Sigmoid colon (tissue), 7 donors: ENCODE measurements around the gene HTR1B. TPM values are rescaled to one million over a fixed set of nuclear protein-coding genes. Genes with fewer than 3 reads are reported as not detected.
A peak's percentile ranks its signal among the peaks of the same experiment; 100 is the strongest.

Source experiments
- DNase-seq: peaks from one replicate; pipeline ENCODE4 v3.0.0-alpha.2; 2019
- H3K27ac ChIP-seq, 4 donors: fragments of 200-600 bp; sonication (generic); one replicate each; pipeline ENCODE4 v1.5.1; 2016 to 2019; ENCODE audit warnings: mild to moderate bottlenecking in 1 of 4
- H3K27me3 ChIP-seq, 3 donors: fragments of 200-600 bp; sonication (generic); one replicate each; pipeline ENCODE4 v1.5.1; 2019; ENCODE audit warnings: mild to moderate bottlenecking in 1 of 3
- H3K36me3 ChIP-seq, 4 donors: fragments of 200-600 bp; sonication (generic); one replicate each; pipeline ENCODE4 v1.5.1; 2016 to 2019
- H3K4me1 ChIP-seq, 4 donors: fragments of 200-600 bp; sonication (generic); one replicate each; pipeline ENCODE4 v1.5.1; 2017 to 2019
- H3K4me3 ChIP-seq, 4 donors: fragments of 200-600 bp; sonication (generic); one replicate each; pipeline ENCODE4 v1.5.1; 2017 to 2019; ENCODE audit warnings: mild to moderate bottlenecking in 2 of 4, moderate library complexity in 1 of 4
- H3K9me3 ChIP-seq, 4 donors: fragments of 200-600 bp in 3 of 4; sonication (generic) in 3 of 4; one replicate each; pipeline versions ENCODE4 v1.5.1 to v1.6.1; 2013 to 2019
- CTCF ChIP-seq, 4 experiments: fragments of 450-650 bp in 3 of 4; fragments of 200-600 bp in 1 of 4; IDR thresholded peaks; one replicate each; pipeline ENCODE4 v1.5.1; 2016 to 2019; ENCODE audit warnings: antibody characterized with exemption in 4 of 4, mild to moderate bottlenecking in 3 of 4, moderate library complexity in 2 of 4
- EP300 ChIP-seq, 4 donors: sonication (generic); formaldehyde crosslinking; IDR thresholded peaks; one replicate each; pipeline ENCODE4 v1.6.1; 2017; ENCODE audit warnings: antibody characterized with exemption in 4 of 4
- POLR2A ChIP-seq, 2 donors: fragments of 450-650 bp; IDR thresholded peaks; one replicate each; pipeline ENCODE4 v1.6.1; 2016; ENCODE audit warnings: antibody characterized with exemption in 2 of 2, mild to moderate bottlenecking in 2 of 2, moderate library complexity in 2 of 2
- POLR2AphosphoS5 ChIP-seq, 4 donors: sonication (generic); formaldehyde crosslinking; IDR thresholded peaks; one replicate each; pipeline ENCODE4 v1.6.1; 2017; ENCODE audit warnings: antibody characterized with exemption in 4 of 4
- WGBS, 2 donors: extraction: QIAGEN DNeasy Blood & Tissue Kit; methylation state at CpG; one replicate each; pipeline ENCODE4 v1.1.7; 2013; 5-methylcytosine and 5-hydroxymethylcytosine counted together
- intact Hi-C: fragments of 100-400 bp; cut with DNase I; formaldehyde crosslinking; loops from one replicate; pipeline ENCODE4 v1.15.1; 2023
- polyA plus RNA-seq, 3 donors: library from polyadenylated mRNA; stranded (reverse); fragments of 200-250 nt; gene quantifications; one replicate each; pipeline ENCODE4 v1.2.3, GENCODE V29; 2013
- total RNA-seq, 4 donors: library from RNA; depleted of rRNA; stranded (reverse); fragments of >200 nt; gene quantifications; one replicate each; pipeline ENCODE4 v1.1.0, GENCODE V29; 2016
- donor health status: healthy with polysubstance abuse.
- donor health status: Bipolar disorder and iron deficiency.
- donor health status: healthy.

HTR1B gene
- total RNA-seq: under 1 TPM in 1 of 4 donors, not detected in 3; 0.68 TPM
- polyA plus RNA-seq: under 1 TPM in 1 of 3 donors, not detected in 2; 0.04 TPM

- intact Hi-C loops: no loop called here
- peak; percentile 59 for DNase-seq
- Histone ChIP-seq H3K9me3 (peaks cover 0 to 3% (median 0%) of the 10 kb centered on the region in 4 donors), H3K4me1 (peaks cover 0 to 32% (median 26%) of the 10 kb centered on the region in 4 donors), H3K4me3 (peak within 1 kb of the TSS in 3 of 4 donors; percentile 26 to 36 (median 34)), H3K27me3 (peaks cover 12 to 63% (median 29%) of the 10 kb centered on the region in 3 donors), H3K36me3 (no peaks in the 10 kb centered on the region), H3K27ac (peak within 1 kb of the TSS in 1 of 4 donors; percentile 76)
- no peak for TF ChIP-seq CTCF (IDR thresholded peaks at IDR 0.05)
- no peak for TF ChIP-seq POLR2A (IDR thresholded peaks at IDR 0.05)
- no peak for TF ChIP-seq POLR2AphosphoS5 (IDR thresholded peaks at IDR 0.05)
- no peak for TF ChIP-seq EP300 (IDR thresholded peaks at IDR 0.05)
- 2 to 3% methylated on average over 31 of the region's 31 CpGs for WGBS, 2 donors
These were observed at the start of gene HTR1B for GRCh38 chr6:77463308-77463860. Gene HTR1B, minus strand, starts transcription at chr6:77463491. Its CDS starts 88 bp downstream, at chr6:77463403.

- Histone ChIP-seq H3K9me3 (peaks cover 4 to 15% (median 10%) of the 10 kb centered on the region in 4 donors), H3K4me1 (no peaks in the 10 kb centered on the region), H3K27me3 (no peaks in the 10 kb centered on the region), H3K27ac (no peak overlapping the region), H3K36me3 (no peaks in the 10 kb centered on the region), H3K4me3 (no peak overlapping the region)
- DNase-seq: no peak
- no peak for TF ChIP-seq POLR2A (IDR thresholded peaks at IDR 0.05)
- no peak for TF ChIP-seq EP300 (IDR thresholded peaks at IDR 0.05)
- TF ChIP-seq CTCF (IDR thresholded peaks at IDR 0.05): no peak
- intact Hi-C loops: no loop called here
These were observed 49.3 kb upstream of the HTR1B start for GRCh38 chr6:77512554-77512953.

- H3K4me1 ChIP-seq: no peaks in the 10 kb centered on the region
- no peak overlapping the region for H3K27ac ChIP-seq
- 91% methylated on average over 1 of the region's 1 CpG for WGBS, 2 donors
- no peak overlapping the region for H3K4me3 ChIP-seq
- intact Hi-C loops: no loop called here
- no peak for DNase-seq
- no peaks in the 10 kb centered on the region for H3K36me3 ChIP-seq
- H3K9me3 ChIP-seq: peaks cover 4 to 15% (median 10%) of the 10 kb centered on the region in 4 donors
- no peaks in the 10 kb centered on the region for H3K27me3 ChIP-seq
- TF ChIP-seq EP300 (IDR thresholded peaks at IDR 0.05) (no peak), CTCF (IDR thresholded peaks at IDR 0.05) (no peak), POLR2A (IDR thresholded peaks at IDR 0.05) (no peak), POLR2AphosphoS5 (IDR thresholded peaks at IDR 0.05) (no peak)
These were observed 48.6 kb upstream of the HTR1B start for GRCh38 chr6:77511860-77512259.

- WGBS, 2 donors: 94 to 96% methylated on average over 1 of the region's 1 CpG
- no peaks in the 10 kb centered on the region for H3K4me1 ChIP-seq
- TF ChIP-seq EP300 (IDR thresholded peaks at IDR 0.05) (no peak), CTCF (IDR thresholded peaks at IDR 0.05) (no peak), POLR2A (IDR thresholded peaks at IDR 0.05) (no peak), POLR2AphosphoS5 (IDR thresholded peaks at IDR 0.05) (no peak)
- H3K27ac ChIP-seq: no peak overlapping the region
- no peaks in the 10 kb centered on the region for H3K27me3 ChIP-seq
- no peak for DNase-seq
- H3K9me3 ChIP-seq: no peaks in the 10 kb centered on the region
- no peaks in the 10 kb centered on the region for H3K36me3 ChIP-seq
- H3K4me3 ChIP-seq: no peak overlapping the region
- intact Hi-C loops: no loop called here
These were observed 39.7 kb upstream of the HTR1B start for GRCh38 chr6:77502981-77503380.

- 20 to 70% methylated on average over 2 of the region's 2 CpGs for WGBS, 2 donors
- Histone ChIP-seq H3K36me3 (no peaks in the 10 kb centered on the region), H3K27ac (no peak overlapping the region), H3K9me3 (no peaks in the 10 kb centered on the region), H3K27me3 (no peaks in the 10 kb centered on the region), H3K4me3 (no peak overlapping the region), H3K4me1 (no peaks in the 10 kb centered on the region)
- TF ChIP-seq CTCF (IDR thresholded peaks at IDR 0.05): no peak
- no peak for TF ChIP-seq POLR2AphosphoS5 (IDR thresholded peaks at IDR 0.05)
- no peak for TF ChIP-seq POLR2A (IDR thresholded peaks at IDR 0.05)
- TF ChIP-seq EP300 (IDR thresholded peaks at IDR 0.05): no peak
- no peak for DNase-seq
- intact Hi-C loops: no loop called here
These were observed 29.2 kb upstream of the HTR1B start for GRCh38 chr6:77492530-77492929.
